GM12878 (cell line): ENCODE measurements around the gene UAP1L1. TPM values are rescaled to one million over a fixed set of nuclear protein-coding genes. Genes with fewer than 3 reads are reported as not detected.
A peak's percentile ranks its signal among the peaks of the same experiment; 100 is the strongest.

Source experiments
- ASH2L ChIP-seq: fragments of 300-600, 200-600 bp; sonication (generic); IDR thresholded peaks from 2 replicates; pipeline ENCODE4 v1.6.1; 2017; ENCODE audit warnings: low read depth, mild to moderate bottlenecking, borderline replicate concordance
- BCL11A ChIP-seq: IDR thresholded peaks from 2 replicates; pipeline ENCODE4 v1.6.1; 2011; ENCODE audit warnings: low read depth, low read length
- IRF5 ChIP-seq: fragments of 450-650 bp; IDR thresholded peaks from 2 replicates; pipeline ENCODE4 v1.6.1; 2017; ENCODE audit warnings: borderline replicate concordance
- NBN ChIP-seq: fragments of 450-650 bp; IDR thresholded peaks from 2 replicates; pipeline ENCODE4 v1.6.1; 2016
- NFYB ChIP-seq: IDR thresholded peaks from 2 replicates; pipeline ENCODE4 v1.6.1; 2011; ENCODE audit warnings: low read depth, mild to moderate bottlenecking, low read length, improper control_type of control experiment, moderate library complexity; ENCODE audit not compliant: insufficient read depth
- PAX5 ChIP-seq: IDR thresholded peaks from 2 replicates; pipeline ENCODE4 v1.6.1; 2011; ENCODE audit warnings: low read depth, low read length, borderline replicate concordance
- PBX3 ChIP-seq: IDR thresholded peaks from 2 replicates; pipeline ENCODE4 v1.6.1; 2011; ENCODE audit warnings: mild to moderate bottlenecking, low read depth, low read length, moderate library complexity; ENCODE audit not compliant: insufficient replicate concordance
- STAT1 ChIP-seq: fragments of 450-650 bp; conservative IDR thresholded peaks from 2 replicates; pipeline ENCODE4 v1.6.1; 2014; ENCODE audit warnings: antibody characterized with exemption, mild to moderate bottlenecking
- SUPT20H ChIP-seq: IDR thresholded peaks from 2 replicates; pipeline ENCODE4 v1.6.1; 2011; ENCODE audit warnings: low read depth, mild to moderate bottlenecking, low read length, moderate library complexity, borderline replicate concordance; ENCODE audit not compliant: control insufficient read depth
- ZBTB11 ChIP-seq: fragments of 450-650 bp; formaldehyde crosslinking; IDR thresholded peaks from 2 replicates; pipeline ENCODE4 v1.5.0; 2022; ENCODE audit warnings: mild to moderate bottlenecking, missing genetic modification characterization
- ZNF207 ChIP-seq: fragments of 450-650 bp; IDR thresholded peaks from 2 replicates; pipeline ENCODE4 v1.6.1; 2014; ENCODE audit warnings: antibody characterized with exemption, mild to moderate bottlenecking, borderline replicate concordance
- ZNF24 ChIP-seq: fragments of 450-650 bp; IDR thresholded peaks from 2 replicates; pipeline ENCODE4 v1.6.1; 2017; ENCODE audit warnings: antibody characterized with exemption, mild to moderate bottlenecking
- ZNF592 ChIP-seq: fragments of 450-650 bp; IDR thresholded peaks from 2 replicates; pipeline ENCODE4 v1.6.1; 2017; ENCODE audit warnings: mild to moderate bottlenecking, moderate library complexity
- ZNF687 ChIP-seq: fragments of 450-650 bp; IDR thresholded peaks from 2 replicates; pipeline ENCODE4 v1.6.1; 2017; ENCODE audit warnings: mild to moderate bottlenecking, moderate library complexity
- polyA plus RNA-seq, 11 experiments: library from polyadenylated mRNA; depleted of rRNA in 4 of 11; unstranded in 6 of 11; stranded (reverse) in 5 of 11; fragments of >200 nt; fragmentation: Nextera tagmentation in 4 of 11; fragmentation: Illumina TruSeq in 1 of 11; extraction: Ambion mirVana in 4 of 11; extraction: Trizol in 1 of 11; gene quantifications; 1 replicate in 1 of 11; 2 replicates in 10 of 11; pipeline versions ENCODE4 v1.2.1 to v1.2.3, GENCODE V29; 2011 to 2016; ENCODE audit warnings: inconsistent platforms in 2 of 11, missing spikeins in 2 of 11, low read depth in 1 of 11
- total RNA-seq, 4 experiments: library from RNA; depleted of rRNA in 3 of 4; stranded (reverse); fragments of >200 nt in 3 of 4; fragmentation: Illumina TruSeq in 1 of 4; extraction: Trizol in 1 of 4; gene quantifications; 2 replicates each; pipeline versions ENCODE4 v1.2.1 to v1.2.3, GENCODE V29; 2013 to 2021

UAP1L1 gene
- total and polyA plus RNA-seq, 10 of the 15 experiments (the other 5 are each of a cell fraction or from before 2014, with no cell fraction given): 0.29 to 15.7 (median 5.8) TPM

GRCh38 chr9:137129456-137130175 lies 52.3 kb downstream of the UAP1L1 start (continued):
- no peak for TF ChIP-seq ZNF687
- no peak for TF ChIP-seq BCL11A
- TF ChIP-seq PAX5: no peak
- TF ChIP-seq ZBTB11 (CRISPR knock-in tag): no peak
- no peak for TF ChIP-seq IRF5
- peak; percentile 50; the same call in 1 of the 2 replicates for TF ChIP-seq NFYB
- peak; percentile 48 for TF ChIP-seq NBN
- no peak for TF ChIP-seq ZNF592
- TF ChIP-seq PBX3: no peak
- no peak for TF ChIP-seq SUPT20H
- TF ChIP-seq ZNF207: peak; percentile 34; the same call in 1 of the 2 replicates
- no peak; the same call in 1 of the 2 replicates for TF ChIP-seq ZNF24
- peak; percentile 23; the same call in 1 of the 2 replicates for TF ChIP-seq ASH2L
- TF ChIP-seq STAT1: 0 out of 2 replicates have a peak, but pooled peaks have one; percentile 47
